Muscle of back (tissue), 11 donors: ENCODE measurements around the gene TOGARAM2. TPM values are rescaled to one million over a fixed set of nuclear protein-coding genes. Genes with fewer than 3 reads are reported as not detected.
A peak's percentile ranks its signal among the peaks of the same experiment; 100 is the strongest.

Experiments used
- DNase-seq, 3 donors: peaks; one replicate each; pipeline versions ENCODE4 v3.0.0 to v3.0.0-alpha.2; 2013
- polyA plus RNA-seq, 10 donors: library from polyadenylated mRNA; unstranded; fragments of 120-200 nt; gene quantifications; one replicate each; pipeline ENCODE4 v1.2.1, GENCODE V29; 2013; ENCODE audit not compliant: insufficient read length in 10 of 10

The TOGARAM2 gene
- polyA plus RNA-seq, 10 donors: 0.15 to 2.4 (median 1.1) TPM

- DNase-seq: no peak
Observed at GRCh38 chr2:29017716-29018435, 36.8 kb downstream of the TOGARAM2 start.

- no peak for DNase-seq
Observed at GRCh38 chr2:29021886-29022285, 40.8 kb downstream of the TOGARAM2 start.

- DNase-seq: no peak
Observed at GRCh38 chr2:29022679-29023078, 41.6 kb downstream of the TOGARAM2 start.

- DNase-seq: no peak
Observed at GRCh38 chr2:29023188-29023587, 42.1 kb downstream of the TOGARAM2 start.

GRCh38 chr2:29024882-29025430 is 43.9 kb downstream of the TOGARAM2 start:
- DNase-seq: no peak

GRCh38 chr2:29025711-29026110 is 44.6 kb downstream of the TOGARAM2 start:
- no peak for DNase-seq

GRCh38 chr2:29031046-29031445 is 49.9 kb downstream of the TOGARAM2 start:
- DNase-seq: no peak

- no peak for DNase-seq
Observed at GRCh38 chr2:29032189-29032588, 51.1 kb downstream of the TOGARAM2 start.

- DNase-seq: no peak
Observed at GRCh38 chr2:29033172-29033571, 52.1 kb downstream of the TOGARAM2 start.

GRCh38 chr2:29033656-29034055 is 52.6 kb downstream of the TOGARAM2 start:
- DNase-seq: no peak

- DNase-seq: no peak
Observed at GRCh38 chr2:29035016-29035745, 54.1 kb downstream of the TOGARAM2 start.

GRCh38 chr2:29039718-29040480 is 58.8 kb downstream of the TOGARAM2 start:
- DNase-seq: no peak

- DNase-seq: no peak
Observed at GRCh38 chr2:29040552-29040951, 59.5 kb downstream of the TOGARAM2 start.

- DNase-seq: no peak
Observed at GRCh38 chr2:29041161-29041660, 60.1 kb downstream of the TOGARAM2 start.

GRCh38 chr2:29042561-29043075 is 61.5 kb downstream of the TOGARAM2 start:
- DNase-seq: peak in 2 of 3 donors; percentile 52 to 75

GRCh38 chr2:29044459-29044858 is 63.4 kb downstream of the TOGARAM2 start:
- DNase-seq: no peak

GRCh38 chr2:29046321-29046720 is 65.2 kb downstream of the TOGARAM2 start:
- no peak for DNase-seq

GRCh38 chr2:29047083-29047845 is 66.2 kb downstream of the TOGARAM2 start:
- DNase-seq: no peak

- no peak for DNase-seq
Observed at GRCh38 chr2:29050591-29050990, 69.5 kb downstream of the TOGARAM2 start.

GRCh38 chr2:29051730-29052129 is 70.6 kb downstream of the TOGARAM2 start:
- no peak for DNase-seq

- DNase-seq: no peak
Observed at GRCh38 chr2:29052807-29053206, 71.7 kb downstream of the TOGARAM2 start.
